Stimulated activated CD4-positive, alpha-beta T cell treated with anti-CD3 and anti-CD28 coated beads, TNF-alpha, amount 100 ng/mL, for 4 hours (primary cell): ENCODE data around the gene GPALPP1.
"Not testable (repeated sequence)": the region's sequence is repeated elsewhere in the genome, so short reads cannot be mapped to it uniquely, and the experiment has no call there.

Experiments used
- DNase-seq, 3 experiments: peaks; one replicate each; pipeline ENCODE4 v3.0.0-alpha.2; 2020; ENCODE audit warnings: low read depth in 3 of 3

Gene GPALPP1

DNA sequence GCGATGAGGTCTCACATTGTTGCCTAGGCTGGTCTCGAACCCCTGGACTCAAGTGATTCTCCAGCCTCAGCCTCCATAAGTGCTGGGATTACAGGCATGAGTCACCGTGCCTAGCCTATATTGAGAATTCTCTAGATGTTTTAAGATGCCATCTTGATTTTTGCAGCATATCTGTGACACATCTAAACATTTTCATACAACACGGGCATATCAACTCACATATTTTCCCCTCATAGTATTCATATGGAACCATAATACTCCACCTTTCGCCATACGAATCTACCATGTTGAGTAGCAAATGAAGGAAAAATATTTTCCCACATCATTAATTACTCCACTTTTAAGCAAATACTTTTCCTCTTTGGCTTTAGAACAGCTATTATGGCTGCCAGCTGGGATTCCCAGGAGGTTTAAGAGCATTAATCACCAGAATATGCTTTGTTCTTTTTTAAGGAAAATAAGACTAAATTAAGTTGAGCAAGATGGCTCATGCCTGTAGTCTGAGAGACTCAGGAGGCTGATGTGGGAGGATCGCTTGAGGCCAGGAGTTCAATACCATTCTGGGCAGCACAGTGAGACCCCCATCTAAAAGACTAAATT, 74.0 kb downstream of the GPALPP1 start:
- no peak for DNase-seq

- DNase-seq, result not testable (repeated sequence)
Measured at GRCh38 chr13:45063889-45064288, 74.6 kb downstream of the GPALPP1 start.

DNA sequence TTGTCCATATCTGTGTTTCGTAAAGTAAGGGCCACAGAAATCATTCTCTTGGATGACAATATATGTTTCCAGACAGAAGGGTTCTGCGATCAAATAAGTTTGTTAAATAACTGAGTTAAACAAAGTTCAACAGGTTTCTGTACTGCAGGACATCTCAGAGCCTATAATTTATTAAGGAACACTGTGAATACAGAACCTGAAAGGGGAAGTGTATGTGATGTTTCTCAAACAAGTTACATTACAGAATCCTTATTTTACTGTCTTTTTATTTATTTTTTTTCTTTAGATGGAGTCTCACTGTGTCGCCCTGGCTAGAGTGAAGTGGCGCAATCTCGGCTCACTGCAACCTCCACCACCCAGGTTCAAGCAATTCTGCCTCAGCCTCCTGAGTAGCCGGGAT, 75.6 kb downstream of the GPALPP1 start:
- DNase-seq, result no peak

- DNase-seq, result no peak
Measured at GRCh38 chr13:45068036-45069001, 79.0 kb downstream of the GPALPP1 start.

GRCh38 chr13:45073809-45074208, 84.5 kb downstream of the GPALPP1 start:
- no peak for DNase-seq

DNA sequence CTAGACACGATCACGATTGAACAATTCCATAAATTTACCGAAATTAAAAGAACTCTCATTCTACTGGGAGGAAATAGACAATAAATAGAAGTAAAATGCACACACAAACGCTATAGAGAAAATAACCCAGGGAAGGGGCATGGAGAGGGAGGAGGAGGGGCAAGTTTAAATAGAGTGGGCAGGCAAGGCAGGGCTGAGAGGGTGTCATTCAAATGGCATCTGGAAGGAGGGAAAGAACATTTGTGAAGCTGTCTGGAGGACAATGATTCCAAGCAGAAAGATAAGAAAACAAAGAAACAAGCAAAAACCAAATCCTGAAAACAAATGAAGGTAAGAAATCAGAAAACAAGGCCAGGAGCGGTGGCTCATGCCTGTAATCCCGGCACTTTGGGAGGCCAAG, 85.4 kb downstream of the GPALPP1 start:
- DNase-seq, result no peak

DNA sequence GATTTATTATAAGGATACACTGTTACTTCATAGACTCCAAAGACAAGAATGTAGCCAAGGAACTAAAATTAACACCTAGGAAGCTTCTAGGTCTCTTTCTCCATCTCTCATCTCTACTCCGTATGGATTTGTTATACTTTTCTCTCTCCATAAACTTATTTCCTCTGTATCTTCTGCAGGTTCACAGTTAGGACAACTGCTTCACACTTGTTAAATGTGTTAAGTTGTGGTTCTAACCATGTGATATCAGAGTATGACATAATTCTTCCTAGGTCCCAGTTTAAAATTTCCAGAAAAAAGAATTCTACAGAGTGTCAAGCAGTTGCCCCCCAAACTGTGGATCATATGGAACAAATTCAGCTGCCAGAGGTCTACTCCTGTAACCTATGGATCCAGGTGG, 88.7 kb downstream of the GPALPP1 start:
- no peak for DNase-seq
